Measurements from ENCODE around the gene IGF2R.
"Not testable (repeated sequence)": the region's sequence is repeated elsewhere in the genome, so short reads cannot be mapped to it uniquely, and the experiment has no call there.

Gene IGF2R

GRCh38 chr6:160110586-160111123, 141.8 kb downstream of the IGF2R start:
- H3K4me3 ChIP-seq (ENCODE audit: low read depth, low read length), result no peak overlapping the region
- no peak for TF ChIP-seq CTCF (IDR thresholded peaks at IDR 0.05; ENCODE audit: low read depth, low read length)

- H3K4me3 ChIP-seq (ENCODE audit: low read depth, low read length), result no peak overlapping the region
- TF ChIP-seq CTCF (IDR thresholded peaks at IDR 0.05; ENCODE audit: low read depth, low read length), result no peak
These were observed 142.9 kb downstream of the IGF2R start for GRCh38 chr6:160111806-160112205.

- TF ChIP-seq CTCF (IDR thresholded peaks at IDR 0.05; ENCODE audit: low read depth, low read length), result no peak
- no peak overlapping the region for H3K4me3 ChIP-seq (ENCODE audit: low read depth, low read length)
These were observed 143.9 kb downstream of the IGF2R start for GRCh38 chr6:160112628-160113299.

- H3K4me3 ChIP-seq (ENCODE audit: low read depth, low read length), result not testable (repeated sequence)
These were observed 145.7 kb downstream of the IGF2R start for GRCh38 chr6:160114536-160114935.

GRCh38 chr6:160115421-160115820, 146.5 kb downstream of the IGF2R start:
- no peak for TF ChIP-seq CTCF (IDR thresholded peaks at IDR 0.05; ENCODE audit: low read depth, low read length)

GRCh38 chr6:160116411-160116810, 147.5 kb downstream of the IGF2R start:
- no peak for TF ChIP-seq CTCF (IDR thresholded peaks at IDR 0.05; ENCODE audit: low read depth, low read length)
- no peak overlapping the region for H3K4me3 ChIP-seq (ENCODE audit: low read depth, low read length)

More at GRCh38 chr6:160115421-160115820, 146.5 kb downstream of the IGF2R start:
- H3K4me3 ChIP-seq (ENCODE audit: low read depth, low read length), result no peak overlapping the region

GRCh38 chr6:160117137-160117536, 148.3 kb downstream of the IGF2R start:
- no peak overlapping the region for H3K4me3 ChIP-seq (ENCODE audit: low read depth, low read length)
- TF ChIP-seq CTCF (IDR thresholded peaks at IDR 0.05; ENCODE audit: low read depth, low read length), result no peak

All from WI38 (cell line).